ENCODE measurements around the gene LBR.

The LBR gene

GRCh38 chr1:225434046-225434445 is 6.2 kb upstream of the LBR start:
- no peak overlapping the region for H3K4me3 ChIP-seq (ENCODE audit: control insufficient read depth, low read depth, low read length)
- TF ChIP-seq CTCF (conservative IDR thresholded peaks at IDR 0.05; ENCODE audit: control insufficient read depth, insufficient read depth, low read depth, low read length): no peak
- DNase-seq (ENCODE audit: low read depth): no peak

- no peak for DNase-seq (ENCODE audit: low read depth)
- no peak overlapping the region for H3K4me3 ChIP-seq (ENCODE audit: control insufficient read depth, low read depth, low read length)
- no peak for TF ChIP-seq CTCF (conservative IDR thresholded peaks at IDR 0.05; ENCODE audit: control insufficient read depth, insufficient read depth, low read depth, low read length)
These were observed 3.4 kb upstream of the LBR start for GRCh38 chr1:225431081-225431863.

- no peak for TF ChIP-seq CTCF (conservative IDR thresholded peaks at IDR 0.05; ENCODE audit: control insufficient read depth, insufficient read depth, low read depth, low read length)
- no peak for DNase-seq (ENCODE audit: low read depth)
These were observed 2.5 kb upstream of the LBR start for GRCh38 chr1:225430301-225430700.

GRCh38 chr1:225428881-225429455 is 1.1 kb upstream of the LBR start:
- H3K4me3 ChIP-seq (ENCODE audit: control insufficient read depth, low read depth, low read length): peak overlapping the region; percentile 77
- TF ChIP-seq CTCF (conservative IDR thresholded peaks at IDR 0.05; ENCODE audit: control insufficient read depth, insufficient read depth, low read depth, low read length): no peak
- DNase-seq (ENCODE audit: low read depth): no peak

More at GRCh38 chr1:225430301-225430700, 2.5 kb upstream of the LBR start:
- no peak overlapping the region for H3K4me3 ChIP-seq (ENCODE audit: control insufficient read depth, low read depth, low read length)

- peak overlapping the region; percentile 77 for H3K4me3 ChIP-seq (ENCODE audit: control insufficient read depth, low read depth, low read length)
- DNase-seq (ENCODE audit: low read depth): peak; percentile 93
- TF ChIP-seq CTCF (conservative IDR thresholded peaks at IDR 0.05; ENCODE audit: control insufficient read depth, insufficient read depth, low read depth, low read length): no peak
These were observed 436 bp upstream of the LBR start for GRCh38 chr1:225428068-225428880.

- peak overlapping the region; percentile 73 for H3K4me3 ChIP-seq (ENCODE audit: control insufficient read depth, low read depth, low read length)
- peak; percentile 42 for DNase-seq (ENCODE audit: low read depth)
- no peak for TF ChIP-seq CTCF (conservative IDR thresholded peaks at IDR 0.05; ENCODE audit: control insufficient read depth, insufficient read depth, low read depth, low read length)
These were observed 1.2 kb downstream of the LBR start for GRCh38 chr1:225426395-225427234.

Data from fibroblast of mammary gland (primary cell).